Activated CD4-positive, alpha-beta T cell treated with anti-CD3 and anti-CD28 coated beads, Interleukin-2, Interleukin-6, amounts not matched to agents 100 ng/mL and 50 ng/mL, durations not matched to agents 16 hours and 8 hours (primary cell): Measurements from ENCODE around the gene PDE7B.

Experiments used
- DNase-seq: peaks from one replicate; pipeline ENCODE4 v3.0.0-alpha.2; 2020

Gene PDE7B

DNA sequence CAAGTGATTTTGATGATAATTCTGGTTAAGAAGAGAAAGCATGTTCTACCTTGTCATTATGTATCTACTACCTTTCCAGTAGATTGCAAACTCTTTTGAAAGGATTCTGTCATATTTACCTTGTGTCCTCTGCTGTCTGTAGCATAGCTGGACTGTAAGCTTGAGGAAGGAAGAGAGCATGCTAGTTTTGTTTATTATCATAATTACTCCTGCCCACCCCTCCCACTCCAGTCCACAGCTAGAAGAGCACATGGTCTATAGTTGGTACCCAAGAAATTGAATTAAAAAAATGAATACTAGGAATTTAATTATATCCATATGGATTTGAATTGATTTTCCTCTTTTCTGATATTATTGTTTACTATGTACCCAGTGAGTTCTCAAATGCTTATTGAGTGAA is 40.2 kb downstream of the PDE7B start:
- no peak for DNase-seq

DNA sequence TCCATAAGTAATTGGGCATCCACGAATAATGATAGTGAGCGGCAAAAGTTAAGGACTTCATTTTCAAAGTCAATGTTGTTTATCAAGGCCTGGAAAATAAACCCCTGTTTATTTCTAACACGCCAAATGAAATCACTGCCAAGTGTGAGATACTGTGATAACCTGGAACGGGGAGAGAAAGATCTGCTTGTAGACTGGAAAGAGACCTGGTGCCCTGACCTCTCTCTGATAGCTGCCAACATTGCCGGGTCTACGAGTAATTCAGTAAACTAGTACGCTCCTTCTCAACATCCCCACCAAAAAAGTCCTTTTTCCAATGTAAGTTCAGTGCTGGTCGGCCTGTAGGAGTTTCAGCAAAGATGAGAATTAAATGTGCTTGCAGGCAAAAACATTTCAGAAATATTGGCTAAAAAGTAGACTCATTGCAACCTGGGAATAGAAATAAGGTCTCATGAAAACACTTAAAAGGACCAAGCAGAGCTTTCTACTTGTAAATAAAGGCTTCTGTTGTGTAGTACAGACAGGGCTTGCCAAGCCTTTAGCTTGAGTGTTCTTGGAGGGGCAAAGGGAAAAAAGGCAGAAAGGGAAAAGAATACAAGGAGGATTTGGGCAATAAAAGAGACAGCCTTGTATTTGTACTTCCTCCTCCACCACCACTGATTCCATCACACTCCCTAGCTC is 43.9 kb downstream of the PDE7B start:
- DNase-seq, result no peak

DNA sequence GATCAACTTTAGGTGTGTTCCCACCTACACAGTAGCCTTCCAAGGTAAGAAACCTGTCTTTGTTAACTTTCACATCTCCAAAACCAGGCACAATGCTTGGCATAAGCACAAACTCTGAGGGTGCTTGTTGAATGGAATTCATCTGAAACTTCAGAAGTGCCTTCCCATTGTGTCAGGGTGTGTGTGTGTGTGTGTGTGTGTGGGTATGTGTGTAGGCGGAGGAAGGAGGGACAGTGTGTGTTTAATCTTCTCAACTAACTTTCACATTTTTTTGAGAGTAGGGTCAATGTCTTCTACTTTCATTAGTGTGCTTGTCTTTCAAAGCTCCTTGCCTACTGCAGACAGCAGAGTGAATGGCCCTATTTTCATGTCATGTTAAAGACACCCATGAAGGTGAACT is 45.6 kb downstream of the PDE7B start:
- no peak for DNase-seq

DNA sequence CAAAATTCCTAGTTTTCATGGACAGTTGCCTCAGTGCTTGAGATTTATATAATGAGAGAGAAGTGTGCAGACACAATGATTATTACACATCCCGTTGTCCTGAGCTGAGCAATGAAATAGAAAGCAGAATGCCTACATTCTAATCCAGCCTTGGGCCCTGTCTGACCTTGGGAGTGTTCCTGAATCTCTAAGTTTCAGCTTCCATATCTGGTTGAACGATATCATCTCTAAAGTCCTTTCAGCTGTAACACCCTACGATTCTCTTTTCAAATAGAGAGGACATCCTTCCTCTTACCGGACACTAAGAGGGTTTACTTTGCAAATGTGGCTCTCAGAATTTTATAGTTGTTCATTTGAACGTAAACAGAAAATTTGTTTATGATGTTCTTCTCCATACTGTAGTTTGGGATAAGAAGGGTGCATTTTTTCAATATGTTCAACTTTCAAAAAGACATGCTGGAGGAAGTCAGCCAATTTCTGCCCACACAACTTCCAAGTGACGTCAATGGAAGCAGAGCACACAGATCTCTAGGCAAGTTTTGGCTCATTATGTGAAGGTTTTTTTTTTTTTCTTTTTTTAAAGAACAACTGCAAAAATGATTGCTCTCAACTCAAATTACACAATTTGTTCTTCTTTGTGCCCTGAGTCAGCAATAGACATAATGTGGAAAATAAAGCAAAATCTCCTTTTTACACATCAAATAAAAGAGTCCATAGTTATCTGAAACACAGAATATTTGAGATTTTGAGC is 50.4 kb downstream of the PDE7B start:
- no peak for DNase-seq

GRCh38 chr6:135902756-135903331 is 51.3 kb downstream of the PDE7B start:
- no peak for DNase-seq

GRCh38 chr6:135904666-135905065 is 53.2 kb downstream of the PDE7B start:
- no peak for DNase-seq

- DNase-seq, result no peak
Observed at GRCh38 chr6:135905604-135906300, 54.3 kb downstream of the PDE7B start.

DNA sequence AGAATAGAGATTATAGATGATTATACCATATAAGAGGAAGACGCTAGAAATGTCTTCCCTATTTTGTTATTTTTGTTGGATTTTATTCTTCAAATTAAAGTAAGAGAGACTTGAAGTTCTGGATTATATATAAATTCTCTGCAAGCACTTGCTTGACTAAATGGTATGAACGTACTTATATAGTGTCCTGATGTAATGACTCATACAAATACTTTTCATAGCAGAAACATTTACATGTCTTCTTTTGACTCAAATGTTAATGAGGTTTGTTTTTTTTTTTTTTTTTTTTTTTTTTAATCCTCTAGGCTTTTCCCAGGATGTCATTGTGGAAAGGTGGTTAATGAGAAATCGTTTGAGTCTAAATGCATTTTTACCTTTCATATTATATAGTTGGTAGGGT is 55.0 kb downstream of the PDE7B start:
- DNase-seq, result no peak

- DNase-seq, result no peak
Observed at GRCh38 chr6:135906972-135907465, 55.5 kb downstream of the PDE7B start.

- peak; percentile 76 for DNase-seq
Observed at GRCh38 chr6:135909737-135910387, 58.4 kb downstream of the PDE7B start.

GRCh38 chr6:135910790-135911618 is 59.5 kb downstream of the PDE7B start:
- DNase-seq, result no peak

DNA sequence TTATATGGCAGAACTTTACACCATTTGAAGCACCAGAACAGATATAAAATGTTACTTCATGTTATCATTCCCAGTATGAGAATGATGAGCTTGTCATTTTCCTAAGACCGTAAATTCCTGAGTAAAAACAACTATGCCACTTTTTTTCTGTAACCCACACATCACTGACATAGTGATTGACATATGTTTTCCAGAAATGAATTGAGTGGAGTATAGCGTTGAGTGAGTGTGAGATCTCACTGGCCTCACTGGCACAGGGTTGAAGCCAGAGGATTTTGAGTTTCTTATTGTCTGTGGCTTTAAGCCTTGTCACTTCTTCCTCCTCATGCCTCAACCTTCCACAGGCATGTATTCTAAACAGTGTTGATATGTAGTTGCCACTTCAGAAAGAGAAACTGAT is 62.3 kb downstream of the PDE7B start:
- DNase-seq, result peak; percentile 9

- DNase-seq, result no peak
Observed at GRCh38 chr6:135919026-135919425, 67.5 kb downstream of the PDE7B start.

DNA sequence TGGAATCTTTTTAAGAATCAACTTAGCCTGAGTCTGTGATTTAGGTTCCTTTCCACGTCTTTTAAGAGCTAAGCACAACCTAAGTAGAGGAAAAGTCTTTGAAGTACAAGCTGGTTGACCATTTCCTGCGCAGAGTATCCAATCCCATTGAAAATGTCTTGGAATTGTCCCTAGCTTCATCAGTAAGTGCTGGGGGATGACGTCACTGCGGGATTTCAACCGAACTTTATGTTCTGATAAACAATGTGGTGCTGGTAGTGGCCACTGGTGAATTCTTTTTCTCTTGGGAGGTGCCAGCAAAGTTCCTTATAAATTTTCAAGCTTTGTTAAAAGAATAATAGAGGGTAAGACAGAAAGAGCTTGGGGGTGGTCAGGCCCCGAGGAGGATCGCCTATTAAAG is 69.2 kb downstream of the PDE7B start:
- no peak for DNase-seq

DNA sequence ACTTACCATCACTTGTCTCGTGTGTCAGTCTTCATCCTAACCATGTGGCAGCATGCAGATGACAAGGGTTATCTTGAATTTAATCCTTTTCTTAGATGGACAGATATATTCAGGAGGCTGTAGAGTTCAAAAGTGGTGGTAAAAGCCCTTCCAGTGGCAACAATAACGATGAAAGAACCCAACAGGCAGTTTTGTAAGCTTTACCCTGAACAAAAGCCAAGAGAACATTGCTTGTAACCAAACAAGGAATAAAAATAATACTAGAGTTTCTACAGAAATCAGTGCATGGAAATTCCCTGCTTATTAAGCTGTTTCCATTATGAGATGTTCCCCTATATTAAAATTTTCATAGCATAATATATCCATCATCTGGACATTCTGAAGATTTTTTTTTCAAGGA is 69.7 kb downstream of the PDE7B start:
- DNase-seq, result no peak

GRCh38 chr6:135922174-135922573 is 70.7 kb downstream of the PDE7B start:
- no peak for DNase-seq

DNA sequence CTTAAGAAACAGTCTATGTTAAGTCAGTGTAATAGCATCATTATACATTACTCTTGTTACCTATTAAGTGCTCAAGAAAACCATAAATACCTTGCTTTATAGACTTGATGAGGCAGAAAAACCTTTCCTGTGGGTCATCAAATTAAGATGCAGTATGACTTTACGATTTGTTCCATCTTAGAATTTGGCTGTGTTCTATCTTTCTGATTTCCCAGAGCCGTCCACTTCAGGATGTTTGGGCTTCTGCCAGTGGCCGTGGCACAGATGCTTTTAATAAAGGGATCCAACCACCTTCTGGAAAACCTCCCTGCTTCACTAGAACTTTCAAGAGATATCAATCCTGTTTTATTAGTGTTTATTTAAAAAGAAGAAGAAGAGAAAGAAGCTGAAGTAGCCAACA is 71.2 kb downstream of the PDE7B start:
- DNase-seq, result no peak

DNA sequence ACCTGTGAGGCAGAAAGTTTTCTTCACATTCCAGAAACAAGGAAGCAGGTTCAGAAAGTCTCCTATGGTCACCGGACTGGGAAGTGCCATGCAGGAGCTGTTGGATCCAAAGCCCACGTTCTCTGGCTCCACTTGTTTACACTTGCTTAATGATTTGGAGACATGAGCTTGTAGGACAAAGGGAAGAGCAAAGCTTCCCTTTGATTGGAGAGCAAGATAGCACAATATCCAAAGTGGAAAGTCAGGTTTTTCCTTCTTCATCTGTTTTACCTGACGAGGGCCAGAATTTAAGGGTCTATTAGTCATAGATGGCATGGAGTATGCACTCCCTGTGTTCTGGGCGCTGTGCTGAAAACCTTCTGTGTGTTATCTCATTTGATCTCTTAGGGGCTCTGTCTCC is 81.2 kb downstream of the PDE7B start:
- DNase-seq, result no peak

- DNase-seq, result no peak
Observed at GRCh38 chr6:135935941-135936601, 84.6 kb downstream of the PDE7B start.

GRCh38 chr6:135936606-135937005 is 85.1 kb downstream of the PDE7B start:
- DNase-seq, result no peak

DNA sequence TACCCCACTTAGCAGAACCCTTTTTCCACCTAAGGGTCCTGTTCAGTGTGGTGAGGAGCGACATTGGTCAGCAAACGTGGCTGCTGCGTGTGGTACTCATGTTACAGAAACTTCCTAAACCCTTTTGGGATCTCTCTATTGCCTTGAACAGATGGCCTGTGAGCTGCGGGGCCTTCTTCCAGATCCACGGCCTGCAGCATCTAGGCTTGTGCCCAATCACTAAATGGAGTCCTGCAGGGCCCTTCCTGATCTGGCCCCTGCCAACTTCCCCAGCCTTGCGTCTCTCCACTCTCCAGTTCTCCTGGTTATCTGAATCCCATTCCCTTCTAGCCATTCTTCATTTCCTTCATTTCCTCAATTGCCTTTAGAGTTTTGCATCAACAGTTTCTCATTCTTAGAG is 85.6 kb downstream of the PDE7B start:
- DNase-seq, result no peak
